Measurements from ENCODE around the gene NBPF1.
"Not testable (repeated sequence)": the region's sequence is repeated elsewhere in the genome, so short reads cannot be mapped to it uniquely, and the experiment has no call there.

- TF ChIP-seq, protein P1, sequence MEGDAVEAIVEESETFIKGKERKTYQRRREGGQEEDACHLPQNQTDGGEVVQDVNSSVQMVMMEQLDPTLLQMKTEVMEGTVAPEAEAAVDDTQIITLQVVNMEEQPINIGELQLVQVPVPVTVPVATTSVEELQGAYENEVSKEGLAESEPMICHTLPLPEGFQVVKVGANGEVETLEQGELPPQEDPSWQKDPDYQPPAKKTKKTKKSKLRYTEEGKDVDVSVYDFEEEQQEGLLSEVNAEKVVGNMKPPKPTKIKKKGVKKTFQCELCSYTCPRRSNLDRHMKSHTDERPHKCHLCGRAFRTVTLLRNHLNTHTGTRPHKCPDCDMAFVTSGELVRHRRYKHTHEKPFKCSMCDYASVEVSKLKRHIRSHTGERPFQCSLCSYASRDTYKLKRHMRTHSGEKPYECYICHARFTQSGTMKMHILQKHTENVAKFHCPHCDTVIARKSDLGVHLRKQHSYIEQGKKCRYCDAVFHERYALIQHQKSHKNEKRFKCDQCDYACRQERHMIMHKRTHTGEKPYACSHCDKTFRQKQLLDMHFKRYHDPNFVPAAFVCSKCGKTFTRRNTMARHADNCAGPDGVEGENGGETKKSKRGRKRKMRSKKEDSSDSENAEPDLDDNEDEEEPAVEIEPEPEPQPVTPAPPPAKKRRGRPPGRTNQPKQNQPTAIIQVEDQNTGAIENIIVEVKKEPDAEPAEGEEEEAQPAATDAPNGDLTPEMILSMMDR (IDR thresholded peaks at IDR 0.05) = not testable (repeated sequence)
- TF ChIP-seq POLR2AphosphoS5, POLR2A (IDR thresholded peaks at IDR 0.05): not testable (repeated sequence)
These were observed 44.9 kb upstream of the NBPF1 start for GRCh38 chr1:16658234-16658633.
